BE2C (cell line): Measurements from ENCODE around the gene ZNF683.
A peak's percentile ranks its signal among the peaks of the same experiment; 100 is the strongest.
"Not testable (repeated sequence)": the region's sequence is repeated elsewhere in the genome, so short reads cannot be mapped to it uniquely, and the experiment has no call there.

ENCODE experiments used
- DNase-seq: peaks from one replicate; pipeline ENCODE4 v3.0.0-alpha.2; 2020
- H3K27me3 ChIP-seq: fragments of 250-450 bp; sonication (Bioruptor Pico); 2 replicates; pipeline ENCODE4 v1.5.1; 2020; ENCODE audit warnings: mild to moderate bottlenecking
- H3K36me3 ChIP-seq: fragments of 250-450 bp; sonication (Bioruptor Pico); 2 replicates; pipeline ENCODE4 v1.5.1; 2020; ENCODE audit warnings: mild to moderate bottlenecking
- H3K4me1 ChIP-seq: fragments of 250-450 bp; sonication (Bioruptor Pico); 2 replicates; pipeline ENCODE4 v1.5.1; 2020
- H3K4me3 ChIP-seq: 2 replicates; pipeline ENCODE4 v1.5.1; 2011; ENCODE audit warnings: low read depth, low read length
- H3K9me3 ChIP-seq: fragments of 250-450 bp; sonication (Bioruptor Pico); 2 replicates; pipeline ENCODE4 v1.5.1; 2020
- TF ChIP-seq, protein P1 (sequence below): IDR thresholded peaks from 2 replicates; pipeline ENCODE4 v1.5.1; 2012; ENCODE audit warnings: mild to moderate bottlenecking, low read depth, low read length

Gene ZNF683

DNA sequence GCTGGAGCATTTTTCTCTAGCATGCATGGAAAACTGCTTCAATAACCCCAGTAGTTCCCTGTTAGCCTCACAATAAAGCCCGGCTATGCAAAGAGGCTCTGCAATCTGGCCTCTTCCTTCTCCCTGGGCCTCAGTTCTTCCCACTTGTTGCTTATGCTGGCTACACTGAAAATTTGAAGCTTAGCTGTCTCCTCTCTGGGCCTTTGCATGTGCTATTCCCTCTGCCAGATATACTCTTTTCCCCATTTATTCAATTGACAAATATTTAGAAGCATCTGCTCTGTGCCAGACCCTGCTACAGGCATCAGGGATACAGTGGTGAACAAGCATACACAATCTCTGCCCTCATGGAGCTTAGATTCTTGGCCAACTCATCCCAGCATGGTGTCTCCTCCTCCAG, 33.9 kb downstream of the ZNF683 start:
- H3K4me1 ChIP-seq: no peaks in the 10 kb centered on the region
- no peaks in the 10 kb centered on the region for H3K36me3 ChIP-seq
- no peaks in the 10 kb centered on the region for H3K27me3 ChIP-seq
- no peak overlapping the region for H3K4me3 ChIP-seq
- no peaks in the 10 kb centered on the region for H3K9me3 ChIP-seq
- TF ChIP-seq, protein P1, sequence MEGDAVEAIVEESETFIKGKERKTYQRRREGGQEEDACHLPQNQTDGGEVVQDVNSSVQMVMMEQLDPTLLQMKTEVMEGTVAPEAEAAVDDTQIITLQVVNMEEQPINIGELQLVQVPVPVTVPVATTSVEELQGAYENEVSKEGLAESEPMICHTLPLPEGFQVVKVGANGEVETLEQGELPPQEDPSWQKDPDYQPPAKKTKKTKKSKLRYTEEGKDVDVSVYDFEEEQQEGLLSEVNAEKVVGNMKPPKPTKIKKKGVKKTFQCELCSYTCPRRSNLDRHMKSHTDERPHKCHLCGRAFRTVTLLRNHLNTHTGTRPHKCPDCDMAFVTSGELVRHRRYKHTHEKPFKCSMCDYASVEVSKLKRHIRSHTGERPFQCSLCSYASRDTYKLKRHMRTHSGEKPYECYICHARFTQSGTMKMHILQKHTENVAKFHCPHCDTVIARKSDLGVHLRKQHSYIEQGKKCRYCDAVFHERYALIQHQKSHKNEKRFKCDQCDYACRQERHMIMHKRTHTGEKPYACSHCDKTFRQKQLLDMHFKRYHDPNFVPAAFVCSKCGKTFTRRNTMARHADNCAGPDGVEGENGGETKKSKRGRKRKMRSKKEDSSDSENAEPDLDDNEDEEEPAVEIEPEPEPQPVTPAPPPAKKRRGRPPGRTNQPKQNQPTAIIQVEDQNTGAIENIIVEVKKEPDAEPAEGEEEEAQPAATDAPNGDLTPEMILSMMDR: no peak
- no peak for DNase-seq

DNA sequence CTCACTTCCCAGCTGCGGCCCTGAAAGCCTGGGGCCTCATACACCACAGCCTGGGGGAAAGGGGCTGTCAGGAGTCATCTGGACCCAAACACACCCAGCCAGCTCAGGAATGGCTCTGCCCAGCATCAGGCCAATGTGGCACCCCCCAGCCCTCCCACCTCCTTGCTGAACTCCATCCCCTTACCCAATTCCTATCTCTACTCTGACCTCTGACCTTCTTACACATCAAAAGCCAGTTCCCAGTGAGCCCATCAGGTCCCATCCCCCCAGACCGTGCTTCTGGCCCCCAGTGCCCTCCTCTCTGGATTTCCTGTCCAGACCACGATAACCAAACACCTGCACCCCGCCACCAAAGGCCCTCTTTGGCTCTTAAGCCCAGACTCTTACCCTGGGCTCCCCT, 34.9 kb downstream of the ZNF683 start:
- Histone ChIP-seq H3K27me3 (no peaks in the 10 kb centered on the region), H3K4me1 (no peaks in the 10 kb centered on the region), H3K9me3 (no peaks in the 10 kb centered on the region), H3K4me3 (no peak overlapping the region), H3K36me3 (no peaks in the 10 kb centered on the region)
- no peak for DNase-seq
- TF ChIP-seq, protein P1: no peak

DNA sequence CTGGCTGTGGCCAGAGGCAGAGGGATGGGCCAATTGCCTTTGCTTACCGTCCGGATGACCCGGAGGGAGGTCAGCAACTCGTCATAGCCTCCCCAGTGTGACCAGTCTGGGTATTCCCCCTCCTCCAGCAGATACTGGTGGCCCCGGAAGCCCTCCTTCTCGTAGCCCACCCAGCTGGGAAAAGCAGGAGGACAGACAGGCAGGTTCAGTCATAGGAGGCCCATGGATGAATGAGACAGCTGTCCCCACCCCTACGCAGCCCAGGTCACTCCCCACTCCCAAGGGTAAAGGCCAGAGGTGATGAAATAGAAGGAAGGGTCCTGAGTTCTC, 35.4 kb downstream of the ZNF683 start:
- H3K4me3 ChIP-seq: no peak overlapping the region

DNA sequence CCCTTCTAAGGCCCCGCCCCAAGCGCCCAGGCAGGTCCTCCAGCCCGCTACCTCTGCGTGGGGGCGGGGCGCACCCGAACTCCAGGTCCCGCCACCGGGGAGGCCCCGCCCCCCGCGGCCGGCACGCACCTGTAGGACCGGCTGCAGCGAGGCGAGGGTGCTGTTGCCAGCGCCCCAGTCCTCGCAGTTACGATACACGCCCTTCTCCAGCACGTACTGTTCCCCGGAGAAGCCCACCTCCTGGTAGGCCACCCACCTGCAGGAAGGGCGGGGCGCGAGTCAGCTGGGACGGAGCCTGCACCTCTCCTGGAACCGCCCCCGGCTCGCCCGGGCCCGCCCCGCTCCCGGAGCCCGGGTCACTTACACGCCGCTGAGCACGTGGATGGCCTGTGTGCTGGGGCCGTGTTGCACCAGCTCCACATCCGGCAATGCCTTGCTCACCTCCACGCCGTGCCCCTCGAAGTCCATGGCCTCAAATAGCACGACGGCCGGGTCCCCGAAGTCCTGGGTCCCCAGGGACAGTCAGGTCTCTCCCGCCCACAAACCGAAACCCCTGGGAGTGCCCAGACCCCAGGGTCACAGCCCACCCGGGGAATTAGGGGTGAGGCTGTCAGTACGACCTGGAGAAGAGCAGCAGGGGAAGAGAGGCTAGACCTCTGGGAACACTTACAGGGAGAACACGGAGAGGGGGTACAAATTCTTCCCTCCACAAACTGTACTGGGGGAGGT, 35.9 kb downstream of the ZNF683 start:
- TF ChIP-seq, protein P1: no peak
- H3K4me1 ChIP-seq: no peaks in the 10 kb centered on the region
- peak; percentile 55 for DNase-seq
- H3K27me3 ChIP-seq: no peaks in the 10 kb centered on the region
- no peaks in the 10 kb centered on the region for H3K36me3 ChIP-seq
- H3K4me3 ChIP-seq: peak overlapping the region; percentile 46
- no peaks in the 10 kb centered on the region for H3K9me3 ChIP-seq

More for the DNA sequence above, 35.4 kb downstream of the ZNF683 start:
- DNase-seq: no peak
- TF ChIP-seq, protein P1: no peak
- no peaks in the 10 kb centered on the region for H3K4me1 ChIP-seq
- no peaks in the 10 kb centered on the region for H3K9me3 ChIP-seq
- no peaks in the 10 kb centered on the region for H3K36me3 ChIP-seq
- H3K27me3 ChIP-seq: no peaks in the 10 kb centered on the region

DNA sequence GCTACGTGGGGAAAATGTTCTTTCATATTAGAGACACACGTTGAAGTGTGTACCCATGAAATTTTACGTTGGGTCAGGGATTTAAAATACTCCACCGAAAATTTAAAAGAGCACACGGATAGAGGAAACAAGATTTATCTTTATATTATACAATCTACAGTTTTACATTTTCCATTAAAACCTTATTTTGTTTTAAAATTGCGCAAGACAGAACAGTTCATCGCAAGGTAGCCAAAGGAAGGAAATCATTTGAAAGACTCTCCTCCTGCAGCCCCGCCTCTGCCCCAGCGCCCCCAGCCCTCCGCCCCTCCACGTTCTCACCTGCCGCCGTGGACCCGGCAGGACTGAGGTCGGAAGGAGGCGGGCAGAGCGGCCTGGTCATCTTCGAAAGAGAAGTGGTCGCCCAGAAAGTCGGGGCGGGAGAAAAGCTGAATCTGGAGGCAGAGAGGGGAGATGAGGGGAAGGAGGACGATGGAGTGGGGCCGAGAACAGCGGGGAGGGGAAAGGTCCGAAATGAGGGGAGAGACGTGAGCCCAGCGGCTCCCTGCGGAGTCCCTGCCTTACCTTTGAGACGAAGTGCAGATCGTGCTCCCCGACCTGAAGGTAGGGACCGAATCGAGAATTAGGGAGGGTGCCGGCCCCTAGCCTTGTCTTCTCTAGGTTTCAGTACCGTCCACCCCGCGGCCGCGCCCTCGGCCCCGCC, 36.6 kb downstream of the ZNF683 start:
- Histone ChIP-seq H3K27me3 (no peaks in the 10 kb centered on the region), H3K4me3 (peak overlapping the region; percentile 46), H3K9me3 (no peaks in the 10 kb centered on the region), H3K36me3 (no peaks in the 10 kb centered on the region), H3K4me1 (no peaks in the 10 kb centered on the region)
- DNase-seq: no peak
- TF ChIP-seq, protein P1: no peak

DNA sequence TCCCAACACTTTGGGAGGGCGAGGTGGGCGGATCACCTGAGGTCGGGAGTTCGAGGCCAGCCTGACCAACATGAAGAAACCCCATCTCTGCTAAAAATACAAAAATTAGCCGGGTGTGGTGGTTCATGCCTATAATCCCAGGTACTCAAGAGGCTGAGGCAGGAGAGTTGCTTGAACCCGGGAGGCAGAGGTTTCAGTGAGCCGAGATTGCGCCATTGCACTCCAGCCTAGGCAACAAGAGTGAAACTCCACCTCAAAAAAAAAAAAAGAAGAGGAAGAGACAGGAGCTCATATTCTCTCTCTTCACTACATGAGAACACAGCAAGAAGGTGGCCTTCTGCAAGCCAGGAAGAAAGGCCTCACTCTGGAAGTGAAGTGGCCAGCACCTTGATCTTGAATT, 39.2 kb downstream of the ZNF683 start:
- not testable (repeated sequence) for H3K9me3 ChIP-seq, H3K27me3 ChIP-seq, H3K36me3 ChIP-seq, DNase-seq, H3K4me1 ChIP-seq, H3K4me3 ChIP-seq
